COR-L47 (cell line): Measurements from ENCODE around the gene INAFM1.
"Not testable (repeated sequence)": the region's sequence is repeated elsewhere in the genome, so short reads cannot be mapped to it uniquely, and the experiment has no call there.

Experiments used
- DNase-seq: peaks from one replicate; lab custom pipeline; 2025; lab: John Stamatoyannopoulos, UW

INAFM1 gene

GRCh38 chr19:47268028-47268427 is 6.7 kb upstream of the INAFM1 start:
- no peak for DNase-seq

DNA sequence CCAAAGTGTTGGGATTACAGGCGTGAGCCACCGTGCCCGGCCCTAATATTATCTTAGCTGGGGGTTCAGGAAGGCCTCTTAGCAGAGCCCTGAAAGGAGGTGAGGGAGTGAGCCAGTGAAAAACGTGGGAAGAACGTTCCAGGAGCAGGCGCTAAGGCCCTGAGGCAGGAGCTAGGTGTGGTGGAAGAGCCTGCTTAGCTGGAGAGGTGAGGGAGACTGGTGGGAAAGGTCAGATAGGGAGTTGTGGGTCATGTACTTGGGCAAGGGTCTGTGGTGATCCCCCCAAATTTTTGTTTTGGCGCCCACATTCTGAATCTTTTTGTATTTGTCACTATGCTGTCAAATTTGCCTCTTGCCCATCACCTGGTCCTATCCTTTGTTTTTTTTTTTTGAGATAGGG is 5.1 kb upstream of the INAFM1 start:
- no peak for DNase-seq

DNA sequence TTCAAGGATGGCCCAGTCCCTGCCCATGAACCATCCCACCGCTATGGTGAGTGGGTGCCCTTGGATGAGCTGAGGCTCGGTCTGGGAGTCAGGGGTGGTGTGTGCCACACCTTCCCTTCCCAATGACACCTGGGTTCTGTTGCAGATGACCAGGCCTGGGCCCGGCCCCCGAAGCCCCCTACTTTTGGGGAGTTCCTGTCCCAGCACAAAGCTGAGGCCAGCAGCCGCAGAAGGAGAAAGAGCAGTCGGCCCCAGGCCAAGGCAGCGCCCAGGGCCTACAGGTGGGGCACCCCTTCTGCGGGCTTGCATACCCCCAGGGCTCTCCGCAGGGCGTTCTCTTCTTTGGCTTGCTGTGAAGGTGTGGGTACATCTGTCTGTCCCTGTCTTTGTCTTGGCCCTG is 4.3 kb upstream of the INAFM1 start:
- no peak for DNase-seq

GRCh38 chr19:47271949-47272348 is 2.7 kb upstream of the INAFM1 start:
- DNase-seq = no peak

- no peak for DNase-seq
These were observed 2.0 kb upstream of the INAFM1 start for GRCh38 chr19:47272448-47273312.

DNA sequence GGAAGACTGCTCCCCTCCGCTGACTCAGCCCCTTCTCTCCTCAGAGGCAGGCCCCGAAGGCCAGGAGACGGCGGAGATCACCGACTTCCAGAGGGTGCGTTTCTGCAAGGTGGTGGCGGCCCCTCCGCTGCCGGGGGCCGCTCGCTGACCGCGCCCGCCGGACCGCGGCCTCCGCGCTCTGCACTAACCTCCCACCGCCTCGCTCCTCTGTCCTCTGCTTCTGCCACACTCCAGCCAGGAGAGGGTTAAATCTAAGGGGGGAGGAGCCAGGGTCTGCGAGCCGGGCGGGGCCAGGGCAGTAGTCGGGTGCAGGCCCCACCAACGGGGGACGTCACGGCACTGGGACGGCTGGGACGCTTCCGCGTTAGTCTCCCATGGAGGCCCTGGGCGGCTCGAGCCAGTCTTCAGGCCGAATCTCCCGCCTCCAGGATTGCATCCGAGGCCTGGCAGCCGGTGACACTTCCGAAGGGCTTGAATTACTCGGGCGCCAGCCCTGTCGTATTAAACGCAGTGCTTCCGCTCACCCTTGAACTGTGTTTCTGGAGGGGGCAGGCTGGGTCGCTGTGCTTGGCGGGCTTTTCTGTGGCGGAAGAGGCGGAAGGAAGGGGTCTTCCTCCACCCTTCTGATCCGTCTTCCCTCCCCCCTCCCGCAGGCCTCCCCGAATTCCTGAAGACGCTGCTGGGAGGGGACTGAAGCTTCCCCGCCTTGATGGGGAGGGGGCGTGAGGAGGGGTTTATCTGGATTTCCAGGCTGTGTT is 1.2 kb upstream of the INAFM1 start:
- DNase-seq = peak; percentile 78

- no peak for DNase-seq
These were observed 441 bp downstream of the INAFM1 start for GRCh38 chr19:47274891-47275761.

GRCh38 chr19:47275791-47276461 is 1.2 kb downstream of the INAFM1 start:
- DNase-seq = peak; percentile 38

GRCh38 chr19:47276513-47276912 is 1.8 kb downstream of the INAFM1 start:
- not testable (repeated sequence) for DNase-seq

DNA sequence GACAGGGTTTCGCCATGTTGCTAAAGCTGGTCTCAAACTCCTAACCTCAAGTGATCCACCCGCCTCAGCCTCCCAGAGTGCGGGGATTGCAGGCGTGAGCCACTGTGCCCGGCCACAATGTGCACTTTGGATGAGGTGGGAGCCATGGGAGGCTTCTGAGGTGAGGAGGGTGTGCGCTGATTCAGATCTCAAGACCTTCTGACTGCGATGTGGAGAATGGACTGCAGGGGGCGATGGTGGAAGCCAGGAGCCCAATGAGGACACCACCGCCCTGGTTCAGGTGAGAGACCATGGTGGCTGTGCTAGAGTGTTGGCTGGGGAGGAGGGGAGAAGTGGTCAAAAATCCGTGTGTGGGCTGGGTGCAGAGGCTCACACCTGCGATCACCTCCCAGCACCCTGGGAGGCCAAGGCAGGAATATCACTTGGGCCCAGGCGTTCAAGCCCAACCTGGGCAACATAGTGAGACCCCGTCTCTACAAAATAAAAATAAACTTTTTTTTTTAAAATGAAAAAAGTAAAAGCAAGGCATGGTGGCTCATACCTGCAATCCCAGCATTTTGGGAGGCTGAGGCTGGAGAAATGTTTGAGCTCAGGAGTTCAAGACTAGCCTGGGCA is 5.6 kb downstream of the INAFM1 start:
- DNase-seq = no peak

DNA sequence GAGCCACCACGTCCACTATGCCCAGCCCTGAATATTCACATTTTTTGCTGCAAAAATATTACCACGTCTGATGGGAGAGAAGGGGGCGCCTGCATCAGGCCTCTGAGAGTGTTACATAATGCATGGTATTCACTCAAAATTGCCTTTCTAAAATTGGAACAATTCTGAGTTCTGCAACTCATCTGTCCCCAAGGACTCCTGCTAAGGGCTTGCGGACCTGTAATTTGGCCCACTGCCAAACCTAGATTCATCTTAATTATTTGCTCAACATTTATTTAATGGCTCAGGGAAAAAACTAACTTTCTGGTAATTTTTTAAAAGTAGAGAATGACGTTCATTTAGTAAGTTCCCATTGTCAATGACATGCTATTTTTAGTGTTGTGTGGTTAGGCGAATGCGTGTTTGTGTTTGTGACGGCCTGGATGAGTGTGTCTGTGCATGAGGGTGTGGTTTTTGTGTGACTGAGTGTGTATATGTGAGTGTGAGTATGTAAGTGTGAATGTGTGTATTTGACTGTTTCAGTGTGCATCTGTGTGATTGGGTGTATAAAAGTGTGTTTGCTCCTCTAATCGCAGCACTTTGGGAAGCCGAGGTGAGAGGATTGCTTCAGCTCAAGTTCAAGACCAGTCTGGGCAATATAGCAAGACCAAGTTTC is 8.8 kb downstream of the INAFM1 start:
- no peak for DNase-seq

- no peak for DNase-seq
These were observed 9.7 kb downstream of the INAFM1 start for GRCh38 chr19:47284324-47284899.

DNA sequence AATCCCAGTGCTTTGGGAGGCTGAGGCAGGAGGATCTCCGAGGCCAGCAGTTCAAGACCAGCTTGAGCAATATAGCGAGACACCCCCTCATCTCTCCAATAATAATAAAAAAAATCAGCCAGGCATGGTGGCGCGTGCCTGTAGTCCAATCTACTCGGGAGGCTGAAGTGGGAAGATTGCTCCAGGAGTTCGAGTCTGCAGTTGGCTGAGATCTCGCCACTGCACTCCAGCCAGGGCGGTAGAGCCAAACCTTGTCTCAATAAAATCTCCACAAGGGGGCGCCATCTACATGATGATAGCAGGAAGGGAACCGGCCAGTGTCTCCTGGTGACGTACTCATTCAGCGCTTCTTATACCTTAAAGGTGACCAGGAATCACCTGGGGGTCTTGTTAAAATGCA is 21.4 kb downstream of the INAFM1 start:
- peak; percentile 86 for DNase-seq

DNA sequence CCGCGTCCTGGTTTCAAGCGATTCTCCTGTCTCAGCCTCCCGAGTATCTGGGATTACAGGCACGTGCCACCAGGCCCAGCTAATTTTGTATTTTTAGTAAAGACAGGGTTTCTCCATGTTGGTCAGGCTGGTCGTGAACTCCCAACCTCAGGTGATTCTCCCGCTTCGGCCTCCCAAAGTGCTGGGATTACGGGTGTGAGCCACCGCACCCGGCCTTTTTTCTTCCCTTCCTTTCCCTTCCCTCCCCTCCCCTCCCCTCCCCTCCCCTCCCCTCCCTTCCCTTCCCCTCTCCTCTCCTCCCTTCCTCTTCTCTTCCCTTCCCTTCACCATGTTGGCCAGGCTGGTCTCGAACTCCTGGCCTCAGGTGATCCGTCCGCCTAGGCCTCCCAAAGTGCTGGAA is 26.2 kb downstream of the INAFM1 start:
- not testable (repeated sequence) for DNase-seq

DNA sequence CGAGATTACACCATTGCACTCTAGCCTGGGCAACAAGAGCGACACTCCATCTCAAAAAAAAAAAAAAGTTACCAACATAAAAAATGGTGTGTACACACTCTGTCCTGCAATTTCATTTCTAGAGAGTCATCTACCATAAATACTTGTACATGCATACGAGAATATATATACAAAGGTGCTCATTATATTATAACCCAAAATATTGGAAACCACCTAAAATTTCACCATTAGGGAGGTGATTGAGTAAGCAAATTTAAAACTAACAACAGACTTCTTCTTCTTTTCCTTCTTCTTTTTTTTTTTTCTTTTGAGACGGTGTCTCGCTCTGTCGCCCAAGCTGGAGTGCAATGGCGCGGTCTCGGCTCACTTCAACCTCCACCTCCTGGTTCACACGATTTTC is 27.6 kb downstream of the INAFM1 start:
- no peak for DNase-seq

GRCh38 chr19:47303966-47304365 is 29.3 kb downstream of the INAFM1 start:
- DNase-seq = no peak

DNA sequence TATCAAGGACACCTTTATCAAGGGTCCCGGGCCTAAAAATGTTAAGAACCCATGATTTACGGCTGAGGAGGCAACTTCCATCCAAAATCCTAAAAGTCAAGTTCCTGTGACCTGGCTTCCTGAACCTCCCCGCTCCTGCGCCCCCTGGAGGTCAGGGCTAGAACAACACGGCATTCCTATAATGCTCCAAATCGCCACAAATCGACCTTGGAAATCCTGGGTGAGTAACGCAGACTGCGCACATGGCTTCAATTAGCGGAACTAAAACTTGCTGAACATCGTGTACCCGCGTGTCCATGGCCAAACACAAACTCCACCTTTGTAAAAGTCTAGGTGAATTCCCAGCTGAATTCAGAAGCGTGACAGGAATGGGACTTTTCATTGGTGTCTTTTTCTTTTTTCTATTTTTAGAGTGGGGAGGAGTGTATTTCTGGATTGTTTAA is 30.6 kb downstream of the INAFM1 start:
- no peak for DNase-seq

GRCh38 chr19:47306303-47306702 is 31.6 kb downstream of the INAFM1 start:
- no peak for DNase-seq

GRCh38 chr19:47309038-47309437 is 34.4 kb downstream of the INAFM1 start:
- DNase-seq = no peak

GRCh38 chr19:47309608-47310007 is 34.9 kb downstream of the INAFM1 start, which contains the start of gene C5AR1:
C5AR1 (plus strand) TSS chr19:47309861; CDS start chr19:47309896, 35 bp downstream.
- DNase-seq = no peak
